ENCODE data around the gene INSYN2A. TPM values are rescaled to one million over a fixed set of nuclear protein-coding genes. Genes with fewer than 3 reads are reported as not detected.

The INSYN2A gene
- total and polyA plus RNA-seq, 4 donors: 0.54 TPM; not detected in 3

DNA sequence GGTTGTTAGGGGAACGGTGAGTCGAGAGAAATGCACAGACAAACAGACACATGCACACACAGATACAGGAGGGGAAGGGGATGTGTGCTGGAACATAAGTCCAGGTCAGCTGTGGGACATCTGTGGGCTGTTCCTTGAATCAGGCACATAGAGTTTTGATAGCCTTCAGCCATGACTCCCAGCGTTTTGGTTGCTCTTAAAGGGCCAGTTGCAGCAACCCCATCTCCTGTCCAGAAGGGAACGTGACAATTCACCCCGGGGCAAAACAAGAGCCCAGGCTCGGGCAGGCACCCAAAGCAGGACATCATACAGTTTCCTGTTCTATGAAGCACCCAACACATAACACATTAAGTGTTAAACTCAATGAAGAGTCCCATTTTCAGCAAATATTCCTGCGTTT, 9.6 kb downstream of the INSYN2A start:
- H3K9ac ChIP-seq (ENCODE audit: low read depth in 1 of 2, low read length in 2 of 2): no peak overlapping the region
- H3K9me3 ChIP-seq (ENCODE audit: control insufficient read depth in 4 of 4, low read length in 3 of 4): no peaks in the 10 kb centered on the region
- TF ChIP-seq SP1 (IDR thresholded peaks at IDR 0.05) (no peak), HNF4A (conservative IDR thresholded peaks at IDR 0.05) (no peak), HNF4G (IDR thresholded peaks at IDR 0.05) (no peak), TAF1 (conservative IDR thresholded peaks at IDR 0.05) (no peak), YY1 (IDR thresholded peaks at IDR 0.05) (no peak), FOXA1 (IDR thresholded peaks at IDR 0.05) (no peak), NR2F2 (IDR thresholded peaks at IDR 0.05) (no peak), EGR1 (IDR thresholded peaks at IDR 0.05; ENCODE audit: low read depth in 2 of 2) (no peak), FOXA2 (IDR thresholded peaks at IDR 0.05) (no peak), RAD21 (IDR thresholded peaks at IDR 0.05) (no peak), GABPA (IDR thresholded peaks at IDR 0.05 in 1 of 2, conservative IDR thresholded peaks at IDR 0.05 in 1 of 2) (no peak), CTCF (IDR thresholded peaks at IDR 0.05; ENCODE audit: low read depth, low read length, missing input control) (no peak), RXRA (IDR thresholded peaks at IDR 0.05) (no peak)
- TF ChIP-seq, protein P1, sequence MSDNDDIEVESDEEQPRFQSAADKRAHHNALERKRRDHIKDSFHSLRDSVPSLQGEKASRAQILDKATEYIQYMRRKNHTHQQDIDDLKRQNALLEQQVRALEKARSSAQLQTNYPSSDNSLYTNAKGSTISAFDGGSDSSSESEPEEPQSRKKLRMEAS (IDR thresholded peaks at IDR 0.05): no peak
- TF ChIP-seq, protein P2, sequence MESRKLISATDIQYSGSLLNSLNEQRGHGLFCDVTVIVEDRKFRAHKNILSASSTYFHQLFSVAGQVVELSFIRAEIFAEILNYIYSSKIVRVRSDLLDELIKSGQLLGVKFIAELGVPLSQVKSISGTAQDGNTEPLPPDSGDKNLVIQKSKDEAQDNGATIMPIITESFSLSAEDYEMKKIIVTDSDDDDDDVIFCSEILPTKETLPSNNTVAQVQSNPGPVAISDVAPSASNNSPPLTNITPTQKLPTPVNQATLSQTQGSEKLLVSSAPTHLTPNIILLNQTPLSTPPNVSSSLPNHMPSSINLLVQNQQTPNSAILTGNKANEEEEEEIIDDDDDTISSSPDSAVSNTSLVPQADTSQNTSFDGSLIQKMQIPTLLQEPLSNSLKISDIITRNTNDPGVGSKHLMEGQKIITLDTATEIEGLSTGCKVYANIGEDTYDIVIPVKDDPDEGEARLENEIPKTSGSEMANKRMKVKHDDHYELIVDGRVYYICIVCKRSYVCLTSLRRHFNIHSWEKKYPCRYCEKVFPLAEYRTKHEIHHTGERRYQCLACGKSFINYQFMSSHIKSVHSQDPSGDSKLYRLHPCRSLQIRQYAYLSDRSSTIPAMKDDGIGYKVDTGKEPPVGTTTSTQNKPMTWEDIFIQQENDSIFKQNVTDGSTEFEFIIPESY (IDR thresholded peaks at IDR 0.05): no peak
- TF ChIP-seq, protein P3, sequence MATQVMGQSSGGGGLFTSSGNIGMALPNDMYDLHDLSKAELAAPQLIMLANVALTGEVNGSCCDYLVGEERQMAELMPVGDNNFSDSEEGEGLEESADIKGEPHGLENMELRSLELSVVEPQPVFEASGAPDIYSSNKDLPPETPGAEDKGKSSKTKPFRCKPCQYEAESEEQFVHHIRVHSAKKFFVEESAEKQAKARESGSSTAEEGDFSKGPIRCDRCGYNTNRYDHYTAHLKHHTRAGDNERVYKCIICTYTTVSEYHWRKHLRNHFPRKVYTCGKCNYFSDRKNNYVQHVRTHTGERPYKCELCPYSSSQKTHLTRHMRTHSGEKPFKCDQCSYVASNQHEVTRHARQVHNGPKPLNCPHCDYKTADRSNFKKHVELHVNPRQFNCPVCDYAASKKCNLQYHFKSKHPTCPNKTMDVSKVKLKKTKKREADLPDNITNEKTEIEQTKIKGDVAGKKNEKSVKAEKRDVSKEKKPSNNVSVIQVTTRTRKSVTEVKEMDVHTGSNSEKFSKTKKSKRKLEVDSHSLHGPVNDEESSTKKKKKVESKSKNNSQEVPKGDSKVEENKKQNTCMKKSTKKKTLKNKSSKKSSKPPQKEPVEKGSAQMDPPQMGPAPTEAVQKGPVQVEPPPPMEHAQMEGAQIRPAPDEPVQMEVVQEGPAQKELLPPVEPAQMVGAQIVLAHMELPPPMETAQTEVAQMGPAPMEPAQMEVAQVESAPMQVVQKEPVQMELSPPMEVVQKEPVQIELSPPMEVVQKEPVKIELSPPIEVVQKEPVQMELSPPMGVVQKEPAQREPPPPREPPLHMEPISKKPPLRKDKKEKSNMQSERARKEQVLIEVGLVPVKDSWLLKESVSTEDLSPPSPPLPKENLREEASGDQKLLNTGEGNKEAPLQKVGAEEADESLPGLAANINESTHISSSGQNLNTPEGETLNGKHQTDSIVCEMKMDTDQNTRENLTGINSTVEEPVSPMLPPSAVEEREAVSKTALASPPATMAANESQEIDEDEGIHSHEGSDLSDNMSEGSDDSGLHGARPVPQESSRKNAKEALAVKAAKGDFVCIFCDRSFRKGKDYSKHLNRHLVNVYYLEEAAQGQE (IDR thresholded peaks at IDR 0.05): no peak
- H3K27ac ChIP-seq (ENCODE audit: low read depth in 1 of 2, low read length in 2 of 2): no peak overlapping the region
- 88% methylated on average over 7 of the region's 7 CpGs for WGBS
- no peaks in the 10 kb centered on the region for H3K4me1 ChIP-seq (ENCODE audit: control insufficient read depth in 4 of 4, insufficient read depth in 4 of 4, low read length in 3 of 4)
- no peak overlapping the region for H3K4me3 ChIP-seq (ENCODE audit: low read depth in 1 of 3, low read length in 3 of 3)
- H3K27me3 ChIP-seq (ENCODE audit: control insufficient read depth in 4 of 4, insufficient read depth in 4 of 4, low read length in 3 of 4): no peaks in the 10 kb centered on the region
- no peak for DNase-seq (ENCODE audit: low spot score)
- no peaks in the 10 kb centered on the region for H3K36me3 ChIP-seq (ENCODE audit: control insufficient read depth in 4 of 4, insufficient read depth in 3 of 4, low read depth in 1 of 4, low read length in 3 of 4)

- H3K27me3 ChIP-seq (ENCODE audit: control insufficient read depth in 4 of 4, insufficient read depth in 4 of 4, low read length in 3 of 4): no peaks in the 10 kb centered on the region
- WGBS: 98% methylated on average over 2 of the region's 2 CpGs
- no peak overlapping the region for H3K27ac ChIP-seq (ENCODE audit: low read depth in 1 of 2, low read length in 2 of 2)
- H3K4me1 ChIP-seq (ENCODE audit: control insufficient read depth in 4 of 4, insufficient read depth in 4 of 4, low read length in 3 of 4): no peaks in the 10 kb centered on the region
- DNase-seq (ENCODE audit: low spot score): no peak
- H3K9me3 ChIP-seq (ENCODE audit: control insufficient read depth in 4 of 4, low read length in 3 of 4): no peaks in the 10 kb centered on the region
- no peak overlapping the region for H3K9ac ChIP-seq (ENCODE audit: low read depth in 1 of 2, low read length in 2 of 2)
- H3K36me3 ChIP-seq (ENCODE audit: control insufficient read depth in 4 of 4, insufficient read depth in 3 of 4, low read depth in 1 of 4, low read length in 3 of 4): no peaks in the 10 kb centered on the region
- no peak overlapping the region for H3K4me3 ChIP-seq (ENCODE audit: low read depth in 1 of 3, low read length in 3 of 3)
- TF ChIP-seq SP1 (IDR thresholded peaks at IDR 0.05) (no peak), JUND (IDR thresholded peaks at IDR 0.05) (no peak), CTCF (IDR thresholded peaks at IDR 0.05; ENCODE audit: low read depth, low read length, missing input control) (no peak), NR2F2 (IDR thresholded peaks at IDR 0.05) (no peak), RAD21 (IDR thresholded peaks at IDR 0.05) (no peak), EGR1 (IDR thresholded peaks at IDR 0.05; ENCODE audit: low read depth in 2 of 2) (no peak), GABPA (IDR thresholded peaks at IDR 0.05 in 1 of 2, conservative IDR thresholded peaks at IDR 0.05 in 1 of 2) (no peak), RXRA (IDR thresholded peaks at IDR 0.05) (no peak), FOXA1 (IDR thresholded peaks at IDR 0.05) (no peak), FOXA2 (IDR thresholded peaks at IDR 0.05) (no peak), HNF4A (conservative IDR thresholded peaks at IDR 0.05) (no peak), TAF1 (conservative IDR thresholded peaks at IDR 0.05) (no peak), HNF4G (IDR thresholded peaks at IDR 0.05) (no peak), YY1 (IDR thresholded peaks at IDR 0.05) (no peak)
- TF ChIP-seq, protein P4, sequence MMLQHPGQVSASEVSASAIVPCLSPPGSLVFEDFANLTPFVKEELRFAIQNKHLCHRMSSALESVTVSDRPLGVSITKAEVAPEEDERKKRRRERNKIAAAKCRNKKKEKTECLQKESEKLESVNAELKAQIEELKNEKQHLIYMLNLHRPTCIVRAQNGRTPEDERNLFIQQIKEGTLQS (IDR thresholded peaks at IDR 0.05): no peak
- TF ChIP-seq, protein P2 (IDR thresholded peaks at IDR 0.05): no peak
Measured at GRCh38 chr10:127184582-127184981, 11.8 kb downstream of the INSYN2A start.
